Karpas-422 (cell line): Measurements from ENCODE around the gene CST11. TPM values are rescaled to one million over a fixed set of nuclear protein-coding genes. Genes with fewer than 3 reads are reported as not detected.

Experiments used
- DNase-seq: peaks from one replicate; pipeline ENCODE4 v3.0.0-alpha.2; 2015
- H2AFZ ChIP-seq: fragments of 200-600 bp; sonication (generic); 2 replicates; pipeline ENCODE4 v1.6.1; 2014; ENCODE audit warnings: antibody characterized with exemption, low read length, mixed read lengths
- H3K27ac ChIP-seq: fragments of 200-600 bp; sonication (generic); 2 replicates; pipeline ENCODE4 v1.5.1; 2014; ENCODE audit warnings: mild to moderate bottlenecking, low read length, moderate library complexity
- H3K27me3 ChIP-seq: fragments of 200-600 bp; sonication (generic); 2 replicates; pipeline ENCODE4 v1.6.1; 2014; ENCODE audit warnings: low read length, mixed read lengths
- H3K36me3 ChIP-seq: fragments of 200-600 bp; sonication (generic); 2 replicates; pipeline ENCODE4 v1.6.1; 2014; ENCODE audit warnings: low read length, mixed read lengths; ENCODE audit not compliant: insufficient read depth
- H3K4me1 ChIP-seq: fragments of 200-600 bp; sonication (generic); 2 replicates; pipeline ENCODE4 v1.6.1; 2014; ENCODE audit warnings: mild to moderate bottlenecking, low read length, mixed read lengths
- H3K4me2 ChIP-seq: fragments of 200-600 bp; sonication (generic); 2 replicates; pipeline ENCODE4 v1.6.1; 2014; ENCODE audit warnings: low read length, low read depth, mild to moderate bottlenecking; ENCODE audit not compliant: poor library complexity, severe bottlenecking
- H3K4me3 ChIP-seq: fragments of 200-600 bp; sonication (generic); 2 replicates; pipeline ENCODE4 v1.5.1; 2014; ENCODE audit warnings: mild to moderate bottlenecking, antibody characterized with exemption, low read length, mixed read lengths
- H3K79me2 ChIP-seq: fragments of 200-600 bp; sonication (generic); 2 replicates; pipeline ENCODE4 v1.6.1; 2014; ENCODE audit warnings: mild to moderate bottlenecking, low read length, mixed read lengths
- H3K9ac ChIP-seq: fragments of 200-600 bp; sonication (generic); 2 replicates; pipeline ENCODE4 v1.6.0; 2014; ENCODE audit warnings: low read length
- H3K9me2 ChIP-seq: fragments of 200-600 bp; sonication (generic), shearing (Covaris generic); replicated peaks from 2 replicates; pipeline ENCODE4 v1.6.0; 2014; ENCODE audit warnings: mild to moderate bottlenecking, low read length, moderate library complexity; ENCODE audit not compliant: insufficient read depth
- H3K9me3 ChIP-seq: fragments of 300-700, 200-600 bp; sonication (generic); 2 replicates; pipeline ENCODE4 v1.6.1; 2014; ENCODE audit warnings: low read length, mixed read lengths
- H4K20me1 ChIP-seq: fragments of 200-600 bp; sonication (generic); 2 replicates; pipeline ENCODE4 v1.6.1; 2014; ENCODE audit warnings: mild to moderate bottlenecking, antibody characterized with exemption, low read length, low read depth; ENCODE audit not compliant: insufficient read depth
- total RNA-seq: library from RNA; depleted of rRNA; stranded (reverse); fragments of >200 nt; shearing (Covaris generic); gene quantifications from 2 replicates; pipeline ENCODE4 v1.2.3, GENCODE V29; 2014; ENCODE audit warnings: low replicate concordance

The CST11 gene
- total RNA-seq, 1 experiment from 2014 or later = not detected

- H3K4me3 ChIP-seq = no peak overlapping the region
- H3K27ac ChIP-seq = no peak overlapping the region
- H3K36me3 ChIP-seq = no peaks in the 10 kb centered on the region
- no peaks in the 10 kb centered on the region for H4K20me1 ChIP-seq
- H3K9me2 ChIP-seq = no peaks in the 10 kb centered on the region
- no peaks in the 10 kb centered on the region for H3K4me1 ChIP-seq
- no peak overlapping the region for H3K4me2 ChIP-seq
- no peak overlapping the region for H3K9ac ChIP-seq
- no peak overlapping the region for H2AFZ ChIP-seq
- H3K27me3 ChIP-seq = no peaks in the 10 kb centered on the region
- no peaks in the 10 kb centered on the region for H3K9me3 ChIP-seq
- DNase-seq = peak; percentile 92
- H3K79me2 ChIP-seq = no peaks in the 10 kb centered on the region
Measured at GRCh38 chr20:23441850-23442313, 10.8 kb downstream of the CST11 start.

- Histone ChIP-seq H3K4me2 (no peak overlapping the region), H3K9me2 (no peaks in the 10 kb centered on the region), H3K27me3 (no peaks in the 10 kb centered on the region), H3K4me1 (no peaks in the 10 kb centered on the region), H2AFZ (no peak overlapping the region), H3K4me3 (no peak overlapping the region), H3K79me2 (no peaks in the 10 kb centered on the region), H3K9ac (no peak overlapping the region), H3K36me3 (no peaks in the 10 kb centered on the region), H3K9me3 (no peaks in the 10 kb centered on the region), H4K20me1 (no peaks in the 10 kb centered on the region), H3K27ac (no peak overlapping the region)
- no peak for DNase-seq
Measured at GRCh38 chr20:23440004-23440403, 12.7 kb downstream of the CST11 start.

GRCh38 chr20:23438661-23439060 is 14.0 kb downstream of the CST11 start:
- no peaks in the 10 kb centered on the region for H3K36me3 ChIP-seq
- no peaks in the 10 kb centered on the region for H3K27me3 ChIP-seq
- H3K79me2 ChIP-seq = no peaks in the 10 kb centered on the region
- H4K20me1 ChIP-seq = no peaks in the 10 kb centered on the region
- no peak overlapping the region for H3K4me3 ChIP-seq
- no peak overlapping the region for H3K27ac ChIP-seq
- H3K9ac ChIP-seq = no peak overlapping the region
- H3K9me3 ChIP-seq = no peaks in the 10 kb centered on the region
- no peak overlapping the region for H3K4me2 ChIP-seq
- H3K9me2 ChIP-seq = no peaks in the 10 kb centered on the region
- no peak for DNase-seq
- no peak overlapping the region for H2AFZ ChIP-seq
- H3K4me1 ChIP-seq = no peaks in the 10 kb centered on the region

GRCh38 chr20:23437126-23437899 is 15.4 kb downstream of the CST11 start:
- no peak for DNase-seq
- Histone ChIP-seq H3K4me1 (no peaks in the 10 kb centered on the region), H3K9ac (no peak overlapping the region), H2AFZ (no peak overlapping the region), H3K79me2 (no peaks in the 10 kb centered on the region), H3K4me2 (no peak overlapping the region), H4K20me1 (no peaks in the 10 kb centered on the region), H3K9me3 (no peaks in the 10 kb centered on the region), H3K4me3 (no peak overlapping the region), H3K9me2 (no peaks in the 10 kb centered on the region), H3K36me3 (no peaks in the 10 kb centered on the region), H3K27ac (no peak overlapping the region), H3K27me3 (no peaks in the 10 kb centered on the region)

DNA sequence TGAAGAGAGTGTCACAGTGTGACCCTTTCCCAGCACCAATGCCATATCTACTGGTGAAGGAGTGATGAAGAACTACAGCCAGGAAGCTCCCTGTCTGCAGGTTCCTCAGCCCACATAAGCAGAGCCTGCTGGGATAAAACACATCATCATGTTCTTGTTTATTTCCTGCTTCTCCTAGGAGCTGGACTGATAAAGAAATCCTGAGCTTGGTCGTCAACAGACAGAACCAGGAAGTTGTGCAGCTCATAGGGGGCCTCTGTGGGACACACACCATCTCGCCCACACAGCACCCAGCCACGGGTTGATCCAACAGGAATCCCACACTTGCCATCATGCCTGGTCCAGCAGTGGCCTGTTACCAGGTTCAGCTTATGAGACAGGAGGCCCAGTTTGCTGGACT is 16.0 kb downstream of the CST11 start:
- Histone ChIP-seq H3K36me3 (no peaks in the 10 kb centered on the region), H3K9ac (no peak overlapping the region), H3K4me2 (no peak overlapping the region)

DNA sequence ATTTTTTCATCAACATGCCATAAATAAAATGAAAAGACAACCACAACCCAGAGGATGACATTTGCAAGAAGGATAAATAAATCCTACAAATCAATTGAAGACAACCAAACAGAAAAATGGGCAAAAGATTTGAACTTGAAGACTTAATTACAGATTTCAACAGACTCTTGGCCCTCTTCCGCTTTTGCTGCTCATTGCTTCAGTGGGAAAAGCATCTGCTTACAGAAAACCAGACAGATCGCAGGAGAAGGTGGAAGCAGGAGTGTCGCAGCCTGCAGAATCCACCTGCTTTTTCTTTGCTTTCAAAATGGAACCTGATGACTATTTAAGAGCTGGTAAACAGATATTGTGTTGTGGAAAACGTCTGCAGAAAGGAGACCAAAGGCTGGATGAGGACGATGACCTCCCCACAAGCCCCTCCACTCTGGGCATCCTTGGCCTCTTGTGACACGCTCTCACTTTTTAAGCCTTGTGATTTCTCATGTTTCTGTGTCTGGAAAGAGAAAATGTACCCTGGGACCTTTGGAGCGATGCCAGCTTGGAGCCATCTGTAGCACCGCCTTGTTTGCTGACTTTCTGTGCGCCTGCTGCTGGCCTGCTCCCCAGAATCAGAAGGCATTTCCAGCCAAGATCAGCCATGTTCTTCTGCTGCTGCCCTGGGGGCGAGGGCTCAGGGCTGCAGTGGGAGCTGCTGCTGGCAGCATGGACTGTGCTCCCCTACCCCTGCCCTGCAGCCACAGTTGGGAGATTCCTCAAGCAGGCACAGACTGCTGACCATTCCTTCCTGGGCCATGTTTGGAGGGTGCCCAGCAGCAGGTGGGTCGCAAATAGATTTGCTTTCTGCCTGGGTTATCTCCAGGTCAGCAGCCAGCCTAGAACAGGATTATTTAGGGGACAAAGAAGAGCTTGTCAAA is 16.8 kb downstream of the CST11 start:
- Histone ChIP-seq H3K9ac (no peak overlapping the region), H2AFZ (no peak overlapping the region), H3K79me2 (no peaks in the 10 kb centered on the region)

More for the DNA sequence above, 16.0 kb downstream of the CST11 start:
- Histone ChIP-seq H3K4me3 (no peak overlapping the region), H4K20me1 (no peaks in the 10 kb centered on the region), H3K79me2 (no peaks in the 10 kb centered on the region), H3K27ac (no peak overlapping the region), H3K27me3 (no peaks in the 10 kb centered on the region), H2AFZ (no peak overlapping the region), H3K9me2 (no peaks in the 10 kb centered on the region), H3K9me3 (no peaks in the 10 kb centered on the region), H3K4me1 (no peaks in the 10 kb centered on the region)
- no peak for DNase-seq

DNA sequence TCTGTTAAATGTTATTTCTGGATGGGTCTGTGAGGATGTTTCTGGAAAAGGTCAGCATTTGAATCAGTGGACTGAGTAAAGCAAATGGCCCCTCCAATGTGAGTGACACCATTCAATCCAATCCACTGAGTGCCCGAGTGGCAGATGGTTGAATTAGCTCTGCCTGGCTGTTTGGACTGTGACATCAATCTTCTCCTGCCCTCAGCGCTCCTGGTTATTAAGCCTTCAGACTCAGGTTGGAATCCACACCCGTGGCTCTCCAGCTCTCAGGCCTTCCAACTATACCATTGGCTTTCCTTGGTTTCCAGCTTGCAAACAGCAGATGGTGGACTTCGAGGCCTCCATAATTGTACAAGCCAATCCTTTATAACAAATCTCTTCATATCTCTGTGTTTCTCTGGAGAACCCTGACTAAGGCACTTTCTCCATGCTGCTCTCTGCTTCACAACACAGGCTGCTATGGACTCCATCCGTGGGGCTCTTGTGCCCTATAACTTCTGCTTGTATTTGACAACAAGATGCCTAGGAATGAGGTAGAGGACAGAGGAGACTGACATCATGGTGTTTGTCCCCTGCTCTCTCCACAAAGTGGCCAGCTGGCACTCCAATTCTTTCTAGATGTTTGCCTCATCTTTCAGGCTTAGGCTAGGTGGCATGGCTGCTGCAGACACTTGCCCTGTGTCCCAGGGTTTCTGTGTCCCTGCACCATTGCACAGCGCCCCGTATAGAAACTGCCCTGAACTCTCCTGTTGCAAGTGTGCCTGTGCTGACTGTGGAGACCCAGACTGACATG is 18.0 kb downstream of the CST11 start:
- H3K4me2 ChIP-seq = no peak overlapping the region

More for the DNA sequence above, 16.8 kb downstream of the CST11 start:
- Histone ChIP-seq H3K27me3 (no peaks in the 10 kb centered on the region), H4K20me1 (no peaks in the 10 kb centered on the region), H3K4me2 (no peak overlapping the region), H3K36me3 (no peaks in the 10 kb centered on the region), H3K27ac (no peak overlapping the region), H3K4me3 (no peak overlapping the region), H3K4me1 (no peaks in the 10 kb centered on the region), H3K9me2 (no peaks in the 10 kb centered on the region), H3K9me3 (no peaks in the 10 kb centered on the region)
- no peak for DNase-seq

More for the DNA sequence above, 18.0 kb downstream of the CST11 start:
- Histone ChIP-seq H2AFZ (no peak overlapping the region), H3K4me3 (no peak overlapping the region), H3K27ac (no peak overlapping the region), H3K27me3 (no peaks in the 10 kb centered on the region), H3K9me3 (no peaks in the 10 kb centered on the region), H3K9me2 (no peaks in the 10 kb centered on the region), H3K79me2 (no peaks in the 10 kb centered on the region), H3K9ac (no peak overlapping the region), H3K36me3 (no peaks in the 10 kb centered on the region), H4K20me1 (no peaks in the 10 kb centered on the region), H3K4me1 (no peaks in the 10 kb centered on the region)
- no peak for DNase-seq
